ENCODE measurements around the gene EPC1. TPM values are rescaled to one million over a fixed set of nuclear protein-coding genes. Genes with fewer than 3 reads are reported as not detected.

Gene EPC1
- total RNA-seq, 1 donor from 2014 or later = 36.0 TPM

GRCh38 chr10:32348297-32349198 lies 1.6 kb upstream of the EPC1 start:
- peaks cover 45% of the 10 kb centered on the region for H3K4me1 ChIP-seq
- peak overlapping the region; percentile 91 for H3K4me3 ChIP-seq
- H3K9me3 ChIP-seq = no peaks in the 10 kb centered on the region
- DNase-seq (no peak), ATAC-seq (no peak)
- no peak for TF ChIP-seq CTCF (IDR thresholded peaks at IDR 0.05)
- no peak overlapping the region for H3K27ac ChIP-seq
- no peaks in the 10 kb centered on the region for H3K27me3 ChIP-seq
- H3K36me3 ChIP-seq = peaks cover 12% of the 10 kb centered on the region
- intact Hi-C loops (cut with DNase I) = no loop called here

GRCh38 chr10:32347363-32348022 lies 535 bp upstream of the EPC1 start:
- H3K27ac ChIP-seq = peak overlapping the region; percentile 100
- intact Hi-C loops (cut with DNase I) = no loop called here
- peaks cover 38% of the 10 kb centered on the region for H3K4me1 ChIP-seq
- peak overlapping the region; percentile 91 for H3K4me3 ChIP-seq
- TF ChIP-seq CTCF (IDR thresholded peaks at IDR 0.05) = no peak
- H3K9me3 ChIP-seq = no peaks in the 10 kb centered on the region
- peak; percentile 3 for ATAC-seq
- peaks cover 13% of the 10 kb centered on the region for H3K36me3 ChIP-seq
- no peak for DNase-seq
- no peaks in the 10 kb centered on the region for H3K27me3 ChIP-seq

GRCh38 chr10:32346134-32346550 lies 816 bp downstream of the EPC1 start:
- Histone ChIP-seq H3K27ac (peak overlapping the region; percentile 100), H3K4me3 (peak overlapping the region; percentile 91), H3K27me3 (no peaks in the 10 kb centered on the region), H3K4me1 (peaks cover 46% of the 10 kb centered on the region), H3K9me3 (no peaks in the 10 kb centered on the region), H3K36me3 (peaks cover 13% of the 10 kb centered on the region)
- ATAC-seq = peak; percentile 98
- peak; percentile 98 for TF ChIP-seq CTCF (IDR thresholded peaks at IDR 0.05)
- DNase-seq = peak; percentile 98
- intact Hi-C loops (cut with DNase I) = no loop called here

GRCh38 chr10:32341596-32341995 lies 5.4 kb downstream of the EPC1 start:
- DNase-seq (no peak), ATAC-seq (no peak)
- no peak for TF ChIP-seq CTCF (IDR thresholded peaks at IDR 0.05)
- H3K9me3 ChIP-seq = no peaks in the 10 kb centered on the region
- H3K36me3 ChIP-seq = peaks cover 13% of the 10 kb centered on the region
- H3K4me1 ChIP-seq = peaks cover 75% of the 10 kb centered on the region
- intact Hi-C loops (cut with DNase I) = no loop called here
- no peaks in the 10 kb centered on the region for H3K27me3 ChIP-seq
- H3K27ac ChIP-seq = no peak overlapping the region
- no peak overlapping the region for H3K4me3 ChIP-seq

GRCh38 chr10:32340596-32341180 lies 6.3 kb downstream of the EPC1 start:
- Histone ChIP-seq H3K27me3 (no peaks in the 10 kb centered on the region), H3K4me3 (no peak overlapping the region), H3K4me1 (peaks cover 76% of the 10 kb centered on the region), H3K36me3 (peaks cover 13% of the 10 kb centered on the region), H3K9me3 (no peaks in the 10 kb centered on the region), H3K27ac (no peak overlapping the region)
- intact Hi-C loops (cut with DNase I) = no loop called here
- DNase-seq (no peak), ATAC-seq (no peak)
- TF ChIP-seq CTCF (IDR thresholded peaks at IDR 0.05) = no peak

Measured in upper lobe of right lung (tissue), 1 donor.